HepG2 (cell line): ENCODE measurements around the gene RASD1. TPM values are rescaled to one million over a fixed set of nuclear protein-coding genes. Genes with fewer than 3 reads are reported as not detected.

Source experiments
- ATAC-seq: fragments of 200-7000 bp; cut with Tn5 transposase; 3 replicates; pipeline ENCODE4 v1.9.1; 2020; ENCODE audit warnings: mild to moderate bottlenecking, moderate library complexity
- BruUV-seq: library from RNA; stranded (reverse); fragments of 400-500 nt; replicated peaks from 2 replicates; lab custom pipeline; 2021; lab: Mats Ljungman, UMichigan
- CTCF ChIA-PET: fragments of 300-600 bp; formaldehyde crosslinking; extraction: SDS; loops from one replicate; lab custom pipeline; 2021; ENCODE audit warnings: low total read pairs, inconsistent platforms, low intra/inter-chr PET ratio; lab: Yijun Ruan, JAX
- POLR2A ChIA-PET: fragments of 350-600 bp; sonication (Branson Sonifier 250); formaldehyde crosslinking; loops from one replicate; lab custom pipeline; 2020; ENCODE audit warnings: antibody characterized with exemption, inconsistent platforms; lab: Yijun Ruan, JAX
- DNase-seq: peaks from one replicate; pipeline ENCODE4 v3.0.0-alpha.2; 2015; ENCODE audit warnings: low spot score
- FAIRE-seq: peaks from 3 replicates; lab custom pipeline; 2011; peaks lifted over from hg19 to GRCh38; lab: Jason Lieb, UNC
- H2AFZ ChIP-seq: one replicate; pipeline ENCODE4 v1.6.1; 2011; ENCODE audit warnings: low read length, inconsistent platforms
- H3K27ac ChIP-seq: fragments of 300-600 bp; 3 replicates; pipeline ENCODE4 v1.8.0; 2011; ENCODE audit warnings: mixed run types, mild to moderate bottlenecking, mixed read lengths, low read length, inconsistent platforms; ENCODE audit not compliant: insufficient read depth; ENCODE audit errors: extremely low read length
- H3K27me3 ChIP-seq, 2 experiments: fragments of 200-600 bp in 1 of 2; 2 replicates in 1 of 2; 3 replicates in 1 of 2; pipeline versions ENCODE4 v1.6.0 to v1.8.0; 2011; ENCODE audit warnings: low read length in 2 of 2, mild to moderate bottlenecking in 2 of 2, moderate library complexity in 2 of 2, inconsistent platforms in 1 of 2; ENCODE audit not compliant: insufficient read depth in 2 of 2, control insufficient read depth in 1 of 2
- H3K36me3 ChIP-seq, 2 experiments: fragments of 200-600 bp in 1 of 2; replicated peaks in 1 of 2; 2 replicates in 1 of 2; 3 replicates in 1 of 2; pipeline versions ENCODE4 v1.5.1 to v1.8.0; 2011; ENCODE audit warnings: low read length in 2 of 2, inconsistent platforms in 1 of 2; ENCODE audit not compliant: insufficient read depth in 2 of 2, control insufficient read depth in 1 of 2
- H3K4me1 ChIP-seq: 2 replicates; pipeline ENCODE4 v1.5.1; 2012; ENCODE audit warnings: low read length, inconsistent platforms; ENCODE audit not compliant: insufficient read depth
- H3K4me2 ChIP-seq: 2 replicates; pipeline ENCODE4 v1.6.0; 2011; ENCODE audit warnings: low read depth, low read length, inconsistent platforms
- H3K4me3 ChIP-seq, 3 experiments: fragments of 200-600 bp in 1 of 3; sonication (generic), shearing (Covaris generic) in 1 of 3; replicated peaks in 1 of 3; 2 replicates each; pipeline ENCODE4 v1.5.1; 2011 to 2016; ENCODE audit warnings: low read length in 3 of 3, inconsistent platforms in 2 of 3, low read depth in 2 of 3, mild to moderate bottlenecking in 2 of 3, control low read depth in 1 of 3, mixed read lengths in 1 of 3; ENCODE audit not compliant: insufficient read depth in 1 of 3
- H3K79me2 ChIP-seq: one replicate; pipeline ENCODE4 v1.6.1; 2011; ENCODE audit warnings: low read length, inconsistent platforms; ENCODE audit not compliant: insufficient read depth
- H3K9ac ChIP-seq: 2 replicates; pipeline ENCODE4 v1.6.0; 2011; ENCODE audit warnings: mild to moderate bottlenecking, low read depth, low read length, inconsistent platforms; ENCODE audit not compliant: insufficient read depth
- H3K9me3 ChIP-seq: 2 replicates; pipeline ENCODE4 v1.5.1; 2012; ENCODE audit warnings: mild to moderate bottlenecking, low read length
- H4K20me1 ChIP-seq: 2 replicates; pipeline ENCODE4 v1.6.0; 2011; ENCODE audit warnings: inconsistent platforms, mild to moderate bottlenecking, low read length, moderate library complexity; ENCODE audit not compliant: insufficient read depth
- SMC3 ChIP-seq: IDR thresholded peaks from 2 replicates; pipeline ENCODE4 v1.6.1; 2011; ENCODE audit warnings: low read length, improper control_type of control experiment
- STAG1 ChIP-seq: sonication (generic); formaldehyde crosslinking; IDR thresholded peaks from 2 replicates; pipeline ENCODE4 v1.4.0; 2020; ENCODE audit warnings: missing genetic modification reagents
- ZNF670 ChIP-seq: sonication (generic); formaldehyde crosslinking; IDR thresholded peaks from 2 replicates; pipeline ENCODE4 v1.8.0; 2022; ENCODE audit warnings: mild to moderate bottlenecking, missing genetic modification reagents, borderline replicate concordance
- ZNF687 ChIP-seq: sonication (generic); formaldehyde crosslinking; IDR thresholded peaks from 2 replicates; pipeline ENCODE4 v1.5.1; 2020; ENCODE audit warnings: mild to moderate bottlenecking, missing genetic modification reagents, moderate library complexity
- WGBS: methylation state at CpG from one replicate; pipeline ENCODE4 v1.1.6; 2017; ENCODE audit warnings: low lambda C conversion rate; 5-methylcytosine and 5-hydroxymethylcytosine counted together
- in situ Hi-C: cut with HindIII; loops from 2 replicates; pipeline ENCODE4 v1.10.0; 2017; ENCODE audit warnings: low pct_unique_long_range_greater_than_20kb; ENCODE audit not compliant: extremely low pct_ligation_motif_present
- intact Hi-C: fragments of 100-400 bp; cut with micrococcal nuclease; formaldehyde crosslinking; loops from one replicate; pipeline ENCODE4 v1.10.0; 2022; ENCODE audit not compliant: unreplicated experiment
- polyA plus RNA-seq, 8 experiments: library from polyadenylated mRNA; depleted of rRNA in 3 of 8; stranded (reverse) in 7 of 8; unstranded in 1 of 8; fragments of >200 nt; fragmentation: Illumina TruSeq in 4 of 8; extraction: Trizol in 4 of 8; gene quantifications; 2 replicates each; pipeline versions ENCODE4 v1.2.1 to v1.2.3, GENCODE V29; 2011 to 2016; ENCODE audit warnings: low read depth in 4 of 8, missing spikeins in 1 of 8, mixed read lengths in 1 of 8; ENCODE audit not compliant: insufficient read depth in 1 of 8
- total RNA-seq, 5 experiments: library from RNA; depleted of rRNA; stranded (reverse); fragments of >200 nt; fragmentation: Illumina TruSeq; extraction: Trizol; gene quantifications; 2 replicates each; pipeline ENCODE4 v1.2.3, GENCODE V29; 2016; ENCODE audit warnings: low read depth in 1 of 5
- TF ChIP-seq, protein P1 (sequence below): sonication (generic); formaldehyde crosslinking; IDR thresholded peaks from 2 replicates; pipeline ENCODE4 v1.5.0; 2020; ENCODE audit warnings: mild to moderate bottlenecking, missing genetic modification reagents, moderate library complexity

The RASD1 gene
- total and polyA plus RNA-seq, 2 of the 13 experiments (the other 11 are each of a cell fraction or from before 2014, with no cell fraction given) = 1.6 to 4.2 TPM

- in situ Hi-C loops (loop anchor here (10.0 kb wide), 1 partner anchor 144 kb away; no protein-coding TSS in a partner anchor), intact Hi-C loops (no loop called here)
- peak; percentile 33 for TF ChIP-seq SMC3
- no peak for TF ChIP-seq ZNF670 (CRISPR knock-in tag)
- peak; percentile 60 for TF ChIP-seq STAG1 (CRISPR knock-in tag)
- TF ChIP-seq ZNF687 (CRISPR knock-in tag) = peak; percentile 15; the same call in 1 of the 2 replicates
- TF ChIP-seq, protein P1, sequence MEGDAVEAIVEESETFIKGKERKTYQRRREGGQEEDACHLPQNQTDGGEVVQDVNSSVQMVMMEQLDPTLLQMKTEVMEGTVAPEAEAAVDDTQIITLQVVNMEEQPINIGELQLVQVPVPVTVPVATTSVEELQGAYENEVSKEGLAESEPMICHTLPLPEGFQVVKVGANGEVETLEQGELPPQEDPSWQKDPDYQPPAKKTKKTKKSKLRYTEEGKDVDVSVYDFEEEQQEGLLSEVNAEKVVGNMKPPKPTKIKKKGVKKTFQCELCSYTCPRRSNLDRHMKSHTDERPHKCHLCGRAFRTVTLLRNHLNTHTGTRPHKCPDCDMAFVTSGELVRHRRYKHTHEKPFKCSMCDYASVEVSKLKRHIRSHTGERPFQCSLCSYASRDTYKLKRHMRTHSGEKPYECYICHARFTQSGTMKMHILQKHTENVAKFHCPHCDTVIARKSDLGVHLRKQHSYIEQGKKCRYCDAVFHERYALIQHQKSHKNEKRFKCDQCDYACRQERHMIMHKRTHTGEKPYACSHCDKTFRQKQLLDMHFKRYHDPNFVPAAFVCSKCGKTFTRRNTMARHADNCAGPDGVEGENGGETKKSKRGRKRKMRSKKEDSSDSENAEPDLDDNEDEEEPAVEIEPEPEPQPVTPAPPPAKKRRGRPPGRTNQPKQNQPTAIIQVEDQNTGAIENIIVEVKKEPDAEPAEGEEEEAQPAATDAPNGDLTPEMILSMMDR = peak; percentile 50
- H3K4me3 ChIP-seq = no peak overlapping the region
- H3K4me1 ChIP-seq = peaks cover 18% of the 10 kb centered on the region
- no peaks in the 10 kb centered on the region for H3K36me3 ChIP-seq
- FAIRE-seq (no peak), DNase-seq (no peak), ATAC-seq (no peak)
- H3K9me3 ChIP-seq = no peaks in the 10 kb centered on the region
- BruUV-seq = no TSS peak
- peaks cover 4 to 52% of the 10 kb centered on the region in 2 experiments; a peak in 4 of 5 replicates for H3K27me3 ChIP-seq
- WGBS = 58% methylated on average over 13 of the region's 14 CpGs
- H3K27ac ChIP-seq = no peak overlapping the region
- no peaks in the 10 kb centered on the region for H4K20me1 ChIP-seq
- no peaks in the 10 kb centered on the region for H3K79me2 ChIP-seq
- no peak overlapping the region for H3K9ac ChIP-seq
- POLR2A ChIA-PET = no interaction called here
- no peak overlapping the region for H3K4me2 ChIP-seq
- no peak overlapping the region for H2AFZ ChIP-seq
- CTCF ChIA-PET = interaction anchor here (1.3 kb wide), 1 partner anchor 146 kb away, joined by 3 read pairs; no protein-coding TSS in a partner anchor
These were observed 4.9 kb upstream of the RASD1 start for GRCh38 chr17:17500999-17501605.
